A549 (cell line): ENCODE measurements around the gene LNX2. TPM values are rescaled to one million over a fixed set of nuclear protein-coding genes. Genes with fewer than 3 reads are reported as not detected.

ENCODE experiments used
- ATAC-seq, 2 experiments: fragments of 200-7000 bp in 1 of 2; fragments of >200 bp in 1 of 2; cut with Nextera tagmentation in 1 of 2; cut with Tn5 transposase in 1 of 2; 3 replicates each; pipeline versions ENCODE4 v1.8.0 to v1.9.1; 2018 to 2020; ENCODE audit warnings: mild to moderate bottlenecking in 1 of 2, moderate library complexity in 1 of 2
- CTCF ChIA-PET: fragments of 300-600 bp; sonication (Branson Sonifier 250); formaldehyde crosslinking; extraction: SDS; loops from one replicate; lab custom pipeline; 2021; ENCODE audit warnings: antibody characterized with exemption, inconsistent platforms; lab: Yijun Ruan, JAX
- POLR2A ChIA-PET: fragments of 350-600 bp; formaldehyde crosslinking; extraction: SDS; loops from one replicate; lab custom pipeline; 2021; ENCODE audit warnings: antibody characterized with exemption, inconsistent platforms; lab: Yijun Ruan, JAX
- DNase-seq, 2 experiments: peaks; one replicate each; pipeline versions ENCODE4 v3.0.0 to v3.0.0-alpha.2; 2011 to 2016; ENCODE audit warnings: low read depth in 1 of 2, low spot score in 1 of 2
- FAIRE-seq: peaks from 2 replicates; lab custom pipeline; 2011; peaks lifted over from hg19 to GRCh38; lab: Jason Lieb, UNC
- H3K27ac ChIP-seq, 2 experiments: fragments of >200 bp; sonication (Bioruptor Twin); formaldehyde crosslinking; 3 replicates each; pipeline ENCODE4 v1.5.1; 2016 to 2017
- H3K4me1 ChIP-seq: fragments of >200 bp; sonication (Bioruptor Twin); formaldehyde crosslinking; 3 replicates; pipeline ENCODE4 v1.6.1; 2016
- H3K4me2 ChIP-seq: fragments of >200 bp; sonication (Bioruptor Twin); formaldehyde crosslinking; 3 replicates; pipeline ENCODE4 v1.6.1; 2016
- H3K4me3 ChIP-seq: fragments of >200 bp; sonication (Bioruptor Twin); formaldehyde crosslinking; 3 replicates; pipeline ENCODE4 v1.5.1; 2016
- H3K9me3 ChIP-seq: fragments of >200 bp; sonication (Bioruptor Twin); formaldehyde crosslinking; 3 replicates; pipeline ENCODE4 v1.6.1; 2016
- BHLHE40 ChIP-seq: IDR thresholded peaks from 2 replicates; pipeline ENCODE4 v1.6.1; 2012; ENCODE audit warnings: low read depth, low read length, inconsistent platforms
- CHD4 ChIP-seq: fragments of 200-600 bp; sonication (generic); IDR thresholded peaks from 2 replicates; pipeline ENCODE4 v1.6.1; 2016; ENCODE audit warnings: antibody characterized with exemption, mild to moderate bottlenecking, borderline replicate concordance
- ESRRA ChIP-seq: fragments of 150-350 bp; IDR thresholded peaks from 2 replicates; pipeline ENCODE4 v1.6.1; 2014; ENCODE audit warnings: mild to moderate bottlenecking, low read length, borderline replicate concordance
- HDAC2 ChIP-seq: fragments of 200-600 bp; sonication (generic); IDR thresholded peaks from 2 replicates; pipeline ENCODE4 v1.6.1; 2016
- HOXA7 ChIP-seq: fragments of 250-450 bp; sonication (Bioruptor Pico); IDR thresholded peaks from 2 replicates; pipeline ENCODE4 v1.5.0; 2020; ENCODE audit warnings: mild to moderate bottlenecking, moderate library complexity
- HOXB13 ChIP-seq: fragments of 250-450 bp; sonication (Bioruptor Pico); IDR thresholded peaks from 2 replicates; pipeline ENCODE4 v1.5.0; 2020; ENCODE audit warnings: low read depth, mild to moderate bottlenecking, moderate library complexity
- HOXB5 ChIP-seq: fragments of 250-450 bp; sonication (Bioruptor Pico); IDR thresholded peaks from 2 replicates; pipeline ENCODE4 v1.5.0; 2020; ENCODE audit warnings: mild to moderate bottlenecking, moderate library complexity
- MAFK ChIP-seq: fragments of 450-650 bp; IDR thresholded peaks from 2 replicates; pipeline ENCODE4 v1.6.1; 2014; ENCODE audit not compliant: partially characterized antibody
- MYC ChIP-seq: IDR thresholded peaks from 2 replicates; pipeline ENCODE4 v1.6.1; 2012; ENCODE audit warnings: mild to moderate bottlenecking, inconsistent platforms, low read length, improper control_type of control experiment, borderline replicate concordance
- NFE2L2 ChIP-seq: fragments of 150-350 bp; conservative IDR thresholded peaks from 2 replicates; pipeline ENCODE4 v1.6.1; 2014; ENCODE audit warnings: low read length
- RARB ChIP-seq: fragments of 250-450 bp; sonication (Bioruptor Pico); IDR thresholded peaks from 2 replicates; pipeline ENCODE4 v1.8.0; 2021; ENCODE audit warnings: mild to moderate bottlenecking, moderate library complexity
- RFX5 ChIP-seq: fragments of 450-650 bp; IDR thresholded peaks from 2 replicates; pipeline ENCODE4 v1.7.1; 2014; ENCODE audit warnings: antibody characterized with exemption, mild to moderate bottlenecking, moderate library complexity
- ZNF302 ChIP-seq: fragments of 250-450 bp; sonication (Bioruptor Pico); IDR thresholded peaks from 2 replicates; pipeline ENCODE4 v1.9.0; 2021; ENCODE audit warnings: inconsistent platforms, mild to moderate bottlenecking, moderate library complexity
- WGBS: methylation state at CpG from one replicate; pipeline ENCODE4 v1.1.6; 2017; ENCODE audit errors: missing lambda C conversion rate; 5-methylcytosine and 5-hydroxymethylcytosine counted together
- polyA plus RNA-seq, 4 experiments: library from polyadenylated mRNA; depleted of rRNA in 3 of 4; stranded (reverse); fragments of >200 nt; fragmentation: RNase III in 1 of 4; extraction: RNeasy Plus Mini Kit Qiagen cat#74134 plus additional on column Dnase treatment in 1 of 4; gene quantifications; 2 replicates in 3 of 4; 3 replicates in 1 of 4; pipeline ENCODE4 v1.2.3, GENCODE V29; 2011 to 2017
- TF ChIP-seq, protein P1 (sequence below): IDR thresholded peaks from 2 replicates; pipeline ENCODE4 v1.6.1; 2012
- TF ChIP-seq, protein P2 (sequence below): fragments of 200-600 bp; sonication (generic); IDR thresholded peaks from 2 replicates; pipeline ENCODE4 v1.6.1; 2016; ENCODE audit warnings: antibody characterized with exemption, mild to moderate bottlenecking, moderate library complexity

LNX2 gene
- polyA plus RNA-seq, 2 of the 4 experiments (the other 2 are of a cell fraction), result 3.3 to 6.3 TPM

DNA sequence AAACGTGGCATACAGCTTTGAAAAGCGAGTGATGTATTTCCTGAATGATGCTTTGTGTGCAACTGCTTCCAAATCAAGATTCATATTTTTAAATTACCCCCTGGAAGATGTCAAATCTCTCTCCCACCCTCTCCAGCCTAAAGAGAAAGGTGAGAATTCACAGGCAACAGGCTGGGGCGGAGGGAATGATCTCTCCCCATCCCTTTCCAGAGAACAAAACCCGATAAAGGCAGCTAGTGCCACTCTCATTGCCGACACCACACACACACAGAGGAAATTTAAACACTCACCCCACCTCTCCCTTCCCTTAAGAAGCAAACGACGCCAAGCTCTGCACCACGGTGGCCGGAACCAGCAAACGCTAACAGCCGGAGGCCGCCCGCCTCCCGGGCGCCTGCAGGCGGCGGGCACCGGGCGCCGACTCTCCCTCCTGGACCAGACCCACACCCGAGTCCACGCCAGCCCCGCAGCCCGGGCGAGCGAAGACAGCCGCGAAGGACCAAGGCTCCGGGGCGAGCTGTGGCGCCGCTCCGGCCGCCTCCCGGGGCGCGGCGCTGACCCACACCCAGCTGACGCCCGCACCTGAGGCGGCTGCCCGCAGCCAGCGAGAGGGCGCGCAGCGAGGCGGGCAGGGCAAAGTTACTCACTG, 477 bp downstream of the LNX2 start:
- H3K4me2 ChIP-seq, result peak overlapping the region; percentile 96
- peak overlapping the region; percentile 84 to 97 for H3K27ac ChIP-seq
- no peak for FAIRE-seq
- ChIA-PET CTCF (interaction anchor here (0.9 to 3.4 kb wide), 10 partner anchors 11 to 210 kb away, joined by 3 to 13 read pairs (median 4); no protein-coding TSS in a partner anchor), POLR2A (interaction anchor here (0.7 to 1.6 kb wide), 6 partner anchors 13 to 170 kb away, joined by 3 to 6 read pairs (median 4); partner anchors contain the start of gene MTIF3)
- TF ChIP-seq RARB (CRISPR knock-in tag) (no peak), HOXB13 (CRISPR knock-in tag) (no peak), RFX5 (no peak), BHLHE40 (no peak), MAFK (no peak), HDAC2 (no peak)
- TF ChIP-seq, protein P1, sequence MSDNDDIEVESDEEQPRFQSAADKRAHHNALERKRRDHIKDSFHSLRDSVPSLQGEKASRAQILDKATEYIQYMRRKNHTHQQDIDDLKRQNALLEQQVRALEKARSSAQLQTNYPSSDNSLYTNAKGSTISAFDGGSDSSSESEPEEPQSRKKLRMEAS, result no peak
- peaks cover 20% of the 10 kb centered on the region for H3K4me1 ChIP-seq
- H3K9me3 ChIP-seq, result no peaks in the 10 kb centered on the region
- peak; percentile 7 to 8 for DNase-seq
- peak; percentile 41 to 54 for ATAC-seq
- peak overlapping the region; percentile 83 for H3K4me3 ChIP-seq
- WGBS, result 3% methylated on average over 11 of the region's 47 CpGs

DNA sequence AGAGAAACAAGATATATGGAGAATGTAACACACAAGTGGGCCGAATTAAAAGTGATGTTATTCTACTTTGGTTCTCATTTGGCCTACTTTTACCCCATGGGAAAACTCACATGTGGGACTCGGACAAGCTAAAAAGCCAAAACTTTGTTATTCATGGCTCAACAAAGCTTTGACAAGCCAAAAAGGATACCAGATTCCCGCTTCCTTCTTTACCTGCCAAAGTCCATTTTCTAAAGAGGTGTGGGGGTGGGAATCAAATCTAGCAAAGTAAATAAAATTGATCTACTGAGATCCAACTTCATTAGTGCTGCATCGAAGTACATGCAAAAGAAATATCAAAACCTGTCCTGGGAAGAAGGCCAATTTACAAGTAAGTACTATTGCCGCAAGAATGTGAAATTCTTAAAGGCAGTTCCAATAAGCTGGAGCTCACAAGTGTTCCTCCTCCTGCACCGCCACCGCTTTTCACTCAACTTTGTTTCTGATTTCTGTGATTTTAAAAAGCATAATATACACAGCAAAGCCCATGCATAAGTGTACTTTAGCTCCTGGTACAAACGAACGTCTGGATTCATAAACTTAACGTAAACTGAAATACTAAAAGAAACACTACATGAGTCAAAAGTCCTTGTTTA, 1.1 kb downstream of the LNX2 start:
- no peak for DNase-seq
- peak overlapping the region in 1 of 2 experiments; percentile 97; a peak in 4 of 6 replicates for H3K27ac ChIP-seq
- no peak for FAIRE-seq
- TF ChIP-seq HOXB5 (CRISPR knock-in tag) (no peak), HOXA7 (CRISPR knock-in tag) (no peak)
- TF ChIP-seq, all 56 proteins: peak for 0
- no peaks in the 10 kb centered on the region for H3K9me3 ChIP-seq
- no peak for ATAC-seq
- POLR2A ChIA-PET, result no interaction called here
- peak overlapping the region; percentile 96 for H3K4me2 ChIP-seq
- WGBS, result 60% methylated on average over 10 of the region's 10 CpGs
- CTCF ChIA-PET, result interaction anchor here (0.9 to 3.4 kb wide), 6 partner anchors 14 to 208 kb away, joined by 3 to 13 read pairs (median 4); no protein-coding TSS in a partner anchor
- H3K4me3 ChIP-seq, result peak overlapping the region; percentile 83
- H3K4me1 ChIP-seq, result peaks cover 20% of the 10 kb centered on the region

DNA sequence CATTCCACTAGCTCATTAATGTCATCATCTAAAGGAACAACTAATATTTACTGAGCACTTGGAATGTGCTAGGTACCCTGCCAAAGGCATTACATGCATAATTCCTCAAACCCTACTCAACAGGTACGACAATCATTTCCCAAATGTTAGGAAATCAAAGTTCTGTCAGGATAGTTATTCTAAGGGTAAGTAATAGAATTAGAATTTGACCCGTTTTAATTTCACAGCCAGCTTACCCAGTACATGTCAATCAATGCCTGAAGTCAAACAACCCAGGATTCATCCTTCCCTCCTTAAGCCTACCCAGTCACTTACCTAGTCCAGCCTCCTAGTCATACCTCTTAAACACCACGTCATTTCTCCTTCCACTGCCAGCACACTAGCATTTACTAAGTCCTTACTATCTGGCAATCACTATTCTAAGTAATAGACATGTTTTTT, 2.4 kb downstream of the LNX2 start:
- Histone ChIP-seq H3K4me1 (peaks cover 12% of the 10 kb centered on the region), H3K9me3 (no peaks in the 10 kb centered on the region), H3K4me3 (no peak overlapping the region), H3K4me2 (no peak overlapping the region), H3K27ac (no peak overlapping the region)
- 84% methylated on average over 3 of the region's 3 CpGs for WGBS
- ChIA-PET POLR2A (no interaction called here), CTCF (interaction anchor here (0.9 to 1.7 kb wide), 4 partner anchors 12 to 212 kb away, joined by 3 to 5 read pairs (median 4); no protein-coding TSS in a partner anchor)
- ATAC-seq, result no peak
- no peak for DNase-seq
- TF ChIP-seq ESRRA (no peak), MYC (no peak)
- no peak for FAIRE-seq

DNA sequence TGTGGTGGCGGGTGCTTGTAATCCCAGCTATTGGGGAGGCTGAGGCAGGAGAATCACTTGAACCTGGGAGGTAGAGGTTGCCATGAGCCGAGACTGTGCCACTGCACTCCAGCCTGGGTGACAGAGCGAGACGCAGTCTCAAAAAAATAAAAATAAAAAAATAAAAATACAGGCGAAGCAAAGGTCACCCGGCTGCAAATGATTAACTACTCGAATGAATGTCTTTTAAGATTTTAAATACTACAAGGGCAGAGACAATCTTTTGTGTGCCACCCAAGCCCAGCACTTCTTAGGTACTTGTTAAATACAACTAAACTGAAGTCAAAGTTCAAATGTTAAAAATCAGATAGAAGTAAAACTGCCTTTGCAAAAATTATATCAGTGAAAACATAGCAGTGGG, 6.7 kb downstream of the LNX2 start:
- Histone ChIP-seq H3K27ac (no peak overlapping the region), H3K4me1 (no peaks in the 10 kb centered on the region), H3K9me3 (no peaks in the 10 kb centered on the region), H3K4me2 (no peak overlapping the region), H3K4me3 (no peak overlapping the region)
- WGBS, result 92% methylated on average over 7 of the region's 7 CpGs
- FAIRE-seq (no peak), DNase-seq (no peak), ATAC-seq (no peak)
- ChIA-PET CTCF (no interaction called here), POLR2A (no interaction called here)
- TF ChIP-seq, protein P1, result no peak
- TF ChIP-seq CHD4 (no peak), ZNF302 (CRISPR knock-in tag) (no peak), NFE2L2 (no peak)
- TF ChIP-seq, protein P2, sequence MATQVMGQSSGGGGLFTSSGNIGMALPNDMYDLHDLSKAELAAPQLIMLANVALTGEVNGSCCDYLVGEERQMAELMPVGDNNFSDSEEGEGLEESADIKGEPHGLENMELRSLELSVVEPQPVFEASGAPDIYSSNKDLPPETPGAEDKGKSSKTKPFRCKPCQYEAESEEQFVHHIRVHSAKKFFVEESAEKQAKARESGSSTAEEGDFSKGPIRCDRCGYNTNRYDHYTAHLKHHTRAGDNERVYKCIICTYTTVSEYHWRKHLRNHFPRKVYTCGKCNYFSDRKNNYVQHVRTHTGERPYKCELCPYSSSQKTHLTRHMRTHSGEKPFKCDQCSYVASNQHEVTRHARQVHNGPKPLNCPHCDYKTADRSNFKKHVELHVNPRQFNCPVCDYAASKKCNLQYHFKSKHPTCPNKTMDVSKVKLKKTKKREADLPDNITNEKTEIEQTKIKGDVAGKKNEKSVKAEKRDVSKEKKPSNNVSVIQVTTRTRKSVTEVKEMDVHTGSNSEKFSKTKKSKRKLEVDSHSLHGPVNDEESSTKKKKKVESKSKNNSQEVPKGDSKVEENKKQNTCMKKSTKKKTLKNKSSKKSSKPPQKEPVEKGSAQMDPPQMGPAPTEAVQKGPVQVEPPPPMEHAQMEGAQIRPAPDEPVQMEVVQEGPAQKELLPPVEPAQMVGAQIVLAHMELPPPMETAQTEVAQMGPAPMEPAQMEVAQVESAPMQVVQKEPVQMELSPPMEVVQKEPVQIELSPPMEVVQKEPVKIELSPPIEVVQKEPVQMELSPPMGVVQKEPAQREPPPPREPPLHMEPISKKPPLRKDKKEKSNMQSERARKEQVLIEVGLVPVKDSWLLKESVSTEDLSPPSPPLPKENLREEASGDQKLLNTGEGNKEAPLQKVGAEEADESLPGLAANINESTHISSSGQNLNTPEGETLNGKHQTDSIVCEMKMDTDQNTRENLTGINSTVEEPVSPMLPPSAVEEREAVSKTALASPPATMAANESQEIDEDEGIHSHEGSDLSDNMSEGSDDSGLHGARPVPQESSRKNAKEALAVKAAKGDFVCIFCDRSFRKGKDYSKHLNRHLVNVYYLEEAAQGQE, result no peak
